WERI-Rb-1 (cell line): Measurements from ENCODE around the gene TLE4.

Experiments
- DNase-seq: peaks from one replicate; pipeline ENCODE4 v3.0.0-alpha.2; 2020
- H3K27ac ChIP-seq: fragments of 250-450 bp; sonication (Bioruptor Pico); 2 replicates; pipeline ENCODE4 v1.5.1; 2020; ENCODE audit warnings: mild to moderate bottlenecking, moderate library complexity
- H3K27me3 ChIP-seq: fragments of 250-450 bp; sonication (Bioruptor Pico); 2 replicates; pipeline ENCODE4 v1.5.1; 2021; ENCODE audit warnings: mild to moderate bottlenecking, low read depth, moderate library complexity; ENCODE audit not compliant: insufficient read depth, severe bottlenecking
- H3K36me3 ChIP-seq: fragments of 250-450 bp; sonication (Bioruptor Pico); 2 replicates; pipeline ENCODE4 v1.5.1; 2020; ENCODE audit warnings: mild to moderate bottlenecking, moderate library complexity
- H3K4me3 ChIP-seq: 2 replicates; pipeline ENCODE4 v1.5.1; 2011; ENCODE audit warnings: low read depth, mild to moderate bottlenecking, control low read depth, low read length
- H3K9me3 ChIP-seq: fragments of 250-450 bp; sonication (Bioruptor Pico); 2 replicates; pipeline ENCODE4 v1.5.1; 2021; ENCODE audit warnings: mild to moderate bottlenecking, moderate library complexity; ENCODE audit not compliant: severe bottlenecking
- TF ChIP-seq, protein P1 (sequence below): IDR thresholded peaks from 2 replicates; pipeline ENCODE4 v1.5.1; 2011; ENCODE audit warnings: low read depth, mild to moderate bottlenecking, control low read depth, inconsistent platforms, low read length

TLE4 gene

DNA sequence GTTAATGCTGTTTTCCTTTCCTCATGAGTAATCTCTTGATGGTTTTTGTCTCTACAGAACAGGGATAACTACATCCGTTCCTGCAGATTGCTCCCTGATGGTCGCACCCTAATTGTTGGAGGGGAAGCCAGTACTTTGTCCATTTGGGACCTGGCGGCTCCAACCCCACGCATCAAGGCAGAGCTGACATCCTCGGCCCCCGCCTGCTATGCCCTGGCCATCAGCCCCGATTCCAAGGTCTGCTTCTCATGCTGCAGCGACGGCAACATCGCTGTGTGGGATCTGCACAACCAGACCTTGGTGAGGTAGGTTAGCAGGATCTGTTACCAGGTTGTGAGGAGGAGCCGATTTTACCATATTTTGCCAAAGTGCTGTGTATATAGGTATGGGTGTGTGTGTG lies 148.2 kb downstream of the TLE4 start:
- H3K27me3 ChIP-seq, result no peaks in the 10 kb centered on the region
- H3K4me3 ChIP-seq, result no peak overlapping the region
- H3K27ac ChIP-seq, result no peak overlapping the region
- H3K36me3 ChIP-seq, result no peaks in the 10 kb centered on the region
- TF ChIP-seq, protein P1, sequence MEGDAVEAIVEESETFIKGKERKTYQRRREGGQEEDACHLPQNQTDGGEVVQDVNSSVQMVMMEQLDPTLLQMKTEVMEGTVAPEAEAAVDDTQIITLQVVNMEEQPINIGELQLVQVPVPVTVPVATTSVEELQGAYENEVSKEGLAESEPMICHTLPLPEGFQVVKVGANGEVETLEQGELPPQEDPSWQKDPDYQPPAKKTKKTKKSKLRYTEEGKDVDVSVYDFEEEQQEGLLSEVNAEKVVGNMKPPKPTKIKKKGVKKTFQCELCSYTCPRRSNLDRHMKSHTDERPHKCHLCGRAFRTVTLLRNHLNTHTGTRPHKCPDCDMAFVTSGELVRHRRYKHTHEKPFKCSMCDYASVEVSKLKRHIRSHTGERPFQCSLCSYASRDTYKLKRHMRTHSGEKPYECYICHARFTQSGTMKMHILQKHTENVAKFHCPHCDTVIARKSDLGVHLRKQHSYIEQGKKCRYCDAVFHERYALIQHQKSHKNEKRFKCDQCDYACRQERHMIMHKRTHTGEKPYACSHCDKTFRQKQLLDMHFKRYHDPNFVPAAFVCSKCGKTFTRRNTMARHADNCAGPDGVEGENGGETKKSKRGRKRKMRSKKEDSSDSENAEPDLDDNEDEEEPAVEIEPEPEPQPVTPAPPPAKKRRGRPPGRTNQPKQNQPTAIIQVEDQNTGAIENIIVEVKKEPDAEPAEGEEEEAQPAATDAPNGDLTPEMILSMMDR, result no peak
- H3K9me3 ChIP-seq, result no peaks in the 10 kb centered on the region
- DNase-seq, result no peak

- no peaks in the 10 kb centered on the region for H3K36me3 ChIP-seq
- no peaks in the 10 kb centered on the region for H3K27me3 ChIP-seq
- TF ChIP-seq, protein P1, result no peak
- no peak overlapping the region for H3K27ac ChIP-seq
- DNase-seq, result no peak
- H3K4me3 ChIP-seq, result no peak overlapping the region
- H3K9me3 ChIP-seq, result no peaks in the 10 kb centered on the region
These were observed 159.6 kb downstream of the TLE4 start for GRCh38 chr9:79731171-79731890.

DNA sequence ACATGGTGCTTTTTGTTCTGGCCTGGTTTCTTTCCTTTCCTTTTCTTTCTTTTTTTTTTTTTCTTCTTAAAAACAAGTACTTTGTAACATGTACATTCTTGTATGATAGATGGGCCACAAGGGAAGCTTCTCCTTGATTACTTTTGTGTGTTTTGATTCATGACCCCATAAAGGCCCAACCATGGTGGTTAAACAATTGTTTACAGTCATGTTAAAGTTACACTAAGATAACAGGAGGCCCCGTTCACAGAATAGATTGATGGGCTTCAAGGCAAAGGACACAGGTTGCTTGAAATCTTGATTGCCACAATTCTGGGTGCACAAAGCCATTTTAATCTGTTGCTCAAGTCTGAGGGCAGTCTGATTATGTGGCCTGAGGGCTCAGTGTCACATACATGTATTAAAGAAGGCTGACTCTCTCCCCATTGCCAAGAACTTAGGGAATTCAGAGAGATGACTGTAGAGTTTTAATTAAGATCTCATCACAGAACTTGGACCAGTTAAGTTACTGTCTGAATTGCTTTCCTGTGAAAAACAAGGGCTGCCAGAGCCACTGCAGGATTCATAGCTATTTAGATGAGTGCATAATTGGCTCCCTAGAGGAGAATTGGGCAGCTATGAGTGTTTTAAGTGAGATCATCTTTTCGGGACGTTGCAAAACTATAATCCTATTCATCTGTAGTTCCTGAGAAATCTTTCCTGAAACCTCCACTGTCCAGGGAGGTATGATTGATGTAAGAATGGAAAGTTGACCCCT lies 163.4 kb downstream of the TLE4 start:
- H3K9me3 ChIP-seq, result no peaks in the 10 kb centered on the region
- H3K27me3 ChIP-seq, result no peaks in the 10 kb centered on the region
- no peak for DNase-seq
- no peak overlapping the region for H3K27ac ChIP-seq
- no peaks in the 10 kb centered on the region for H3K36me3 ChIP-seq
- TF ChIP-seq, protein P1, result no peak
- H3K4me3 ChIP-seq, result no peak overlapping the region

- TF ChIP-seq, protein P1, result no peak
- DNase-seq, result no peak
- H3K36me3 ChIP-seq, result no peaks in the 10 kb centered on the region
These were observed 164.3 kb downstream of the TLE4 start for GRCh38 chr9:79736051-79736450.

DNA sequence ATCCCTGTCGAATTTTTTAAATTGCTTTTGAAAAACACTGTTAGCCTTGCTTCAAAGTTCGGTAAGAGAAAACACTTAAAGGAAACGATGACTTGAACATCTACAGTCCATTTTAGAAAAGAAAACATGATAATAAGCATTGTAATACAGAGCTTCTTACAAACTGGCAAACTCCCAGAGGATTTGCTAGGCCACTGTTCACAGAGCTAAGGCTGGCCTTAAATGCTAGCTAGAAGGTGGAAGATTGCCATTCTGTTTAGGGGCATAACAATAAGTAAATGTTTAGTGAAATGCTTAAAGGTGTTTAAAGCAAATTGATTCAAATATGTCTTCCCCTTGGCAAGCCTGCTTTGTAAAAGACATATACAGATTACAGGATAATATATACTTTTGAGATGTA lies 169.6 kb downstream of the TLE4 start:
- TF ChIP-seq, protein P1, result no peak
- H3K27me3 ChIP-seq, result no peaks in the 10 kb centered on the region
- H3K36me3 ChIP-seq, result no peaks in the 10 kb centered on the region
- no peak for DNase-seq
- no peak overlapping the region for H3K4me3 ChIP-seq
- H3K27ac ChIP-seq, result no peak overlapping the region
- no peaks in the 10 kb centered on the region for H3K9me3 ChIP-seq

More at GRCh38 chr9:79736051-79736450, 164.3 kb downstream of the TLE4 start:
- H3K27ac ChIP-seq, result no peak overlapping the region
- no peaks in the 10 kb centered on the region for H3K27me3 ChIP-seq
- H3K9me3 ChIP-seq, result no peaks in the 10 kb centered on the region
- H3K4me3 ChIP-seq, result no peak overlapping the region
